ENCODE measurements around the gene PDZK1IP1.

The PDZK1IP1 gene

GRCh38 chr1:47212636-47213229 is 22.9 kb upstream of the PDZK1IP1 start:
- Mint-ChIP-seq H3K27me3 (ENCODE audit: low read depth, poor library complexity) (peaks cover 52% of the 10 kb centered on the region), H3K36me3 (ENCODE audit: low read depth) (no peaks in the 10 kb centered on the region), H3K27ac (no peak overlapping the region), H3K9me3 (no peaks in the 10 kb centered on the region), H3K4me1 (peaks cover 4% of the 10 kb centered on the region), H3K4me3 (no peak overlapping the region)
- TF ChIP-seq, protein P1, sequence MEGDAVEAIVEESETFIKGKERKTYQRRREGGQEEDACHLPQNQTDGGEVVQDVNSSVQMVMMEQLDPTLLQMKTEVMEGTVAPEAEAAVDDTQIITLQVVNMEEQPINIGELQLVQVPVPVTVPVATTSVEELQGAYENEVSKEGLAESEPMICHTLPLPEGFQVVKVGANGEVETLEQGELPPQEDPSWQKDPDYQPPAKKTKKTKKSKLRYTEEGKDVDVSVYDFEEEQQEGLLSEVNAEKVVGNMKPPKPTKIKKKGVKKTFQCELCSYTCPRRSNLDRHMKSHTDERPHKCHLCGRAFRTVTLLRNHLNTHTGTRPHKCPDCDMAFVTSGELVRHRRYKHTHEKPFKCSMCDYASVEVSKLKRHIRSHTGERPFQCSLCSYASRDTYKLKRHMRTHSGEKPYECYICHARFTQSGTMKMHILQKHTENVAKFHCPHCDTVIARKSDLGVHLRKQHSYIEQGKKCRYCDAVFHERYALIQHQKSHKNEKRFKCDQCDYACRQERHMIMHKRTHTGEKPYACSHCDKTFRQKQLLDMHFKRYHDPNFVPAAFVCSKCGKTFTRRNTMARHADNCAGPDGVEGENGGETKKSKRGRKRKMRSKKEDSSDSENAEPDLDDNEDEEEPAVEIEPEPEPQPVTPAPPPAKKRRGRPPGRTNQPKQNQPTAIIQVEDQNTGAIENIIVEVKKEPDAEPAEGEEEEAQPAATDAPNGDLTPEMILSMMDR (IDR thresholded peaks at IDR 0.05): no peak
- no peak for DNase-seq

- no peaks in the 10 kb centered on the region for H3K9me3 Mint-ChIP-seq
- no peak overlapping the region for H3K27ac Mint-ChIP-seq
- peaks cover 55% of the 10 kb centered on the region for H3K27me3 Mint-ChIP-seq (ENCODE audit: low read depth, poor library complexity)
- TF ChIP-seq, protein P1 (IDR thresholded peaks at IDR 0.05): no peak
- peaks cover 4% of the 10 kb centered on the region for H3K4me1 Mint-ChIP-seq
- H3K4me3 Mint-ChIP-seq: no peak overlapping the region
- H3K36me3 Mint-ChIP-seq (ENCODE audit: low read depth): no peaks in the 10 kb centered on the region
- no peak for DNase-seq
Observed at GRCh38 chr1:47211796-47212269, 22.0 kb upstream of the PDZK1IP1 start.

- Mint-ChIP-seq H3K36me3 (ENCODE audit: low read depth) (no peaks in the 10 kb centered on the region), H3K27ac (no peak overlapping the region), H3K27me3 (ENCODE audit: low read depth, poor library complexity) (peaks cover 61% of the 10 kb centered on the region), H3K4me3 (no peak overlapping the region), H3K9me3 (no peaks in the 10 kb centered on the region), H3K4me1 (peaks cover 4% of the 10 kb centered on the region)
- no peak for DNase-seq
- TF ChIP-seq, protein P1 (IDR thresholded peaks at IDR 0.05): no peak
Observed at GRCh38 chr1:47210666-47211065, 20.8 kb upstream of the PDZK1IP1 start.

- Mint-ChIP-seq H3K36me3 (ENCODE audit: low read depth) (no peaks in the 10 kb centered on the region), H3K27me3 (ENCODE audit: low read depth, poor library complexity) (peaks cover 66% of the 10 kb centered on the region), H3K27ac (no peak overlapping the region), H3K4me3 (no peak overlapping the region), H3K9me3 (no peaks in the 10 kb centered on the region), H3K4me1 (peaks cover 4% of the 10 kb centered on the region)
- TF ChIP-seq, protein P1 (IDR thresholded peaks at IDR 0.05): no peak
- no peak for DNase-seq
Observed at GRCh38 chr1:47209725-47210325, 20.0 kb upstream of the PDZK1IP1 start.

DNA sequence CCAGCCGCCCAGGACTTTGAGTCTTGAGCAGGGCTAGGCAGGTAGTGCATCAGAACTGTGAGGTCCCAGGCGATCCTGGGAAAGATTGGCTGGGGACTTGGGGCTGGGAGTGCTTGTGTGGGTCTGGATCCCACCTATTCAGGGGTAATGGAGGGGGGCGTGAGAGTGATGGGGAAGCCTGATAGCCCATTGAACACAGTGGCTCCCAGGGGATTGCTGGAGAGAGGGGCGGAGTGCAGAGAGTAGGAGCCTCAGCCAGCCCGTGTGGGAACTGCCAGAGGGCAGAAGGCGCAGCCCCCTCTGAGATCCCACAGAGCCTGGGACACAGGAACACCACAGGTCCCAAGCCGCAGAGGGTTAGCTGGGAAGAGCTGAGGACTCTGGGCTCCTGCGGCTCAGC is 19.3 kb upstream of the PDZK1IP1 start:
- peaks cover 72% of the 10 kb centered on the region for H3K27me3 Mint-ChIP-seq (ENCODE audit: low read depth, poor library complexity)
- TF ChIP-seq, protein P1 (IDR thresholded peaks at IDR 0.05): no peak
- no peak overlapping the region for H3K4me3 Mint-ChIP-seq
- no peak overlapping the region for H3K27ac Mint-ChIP-seq
- H3K9me3 Mint-ChIP-seq: peaks cover 6% of the 10 kb centered on the region
- DNase-seq: no peak
- H3K36me3 Mint-ChIP-seq (ENCODE audit: low read depth): no peaks in the 10 kb centered on the region
- H3K4me1 Mint-ChIP-seq: peaks cover 4% of the 10 kb centered on the region

- H3K36me3 Mint-ChIP-seq (ENCODE audit: low read depth): no peaks in the 10 kb centered on the region
- H3K27me3 Mint-ChIP-seq (ENCODE audit: low read depth, poor library complexity): peaks cover 78% of the 10 kb centered on the region
- H3K9me3 Mint-ChIP-seq: peaks cover 12% of the 10 kb centered on the region
- H3K27ac Mint-ChIP-seq: no peak overlapping the region
- no peak for DNase-seq
- H3K4me3 Mint-ChIP-seq: no peak overlapping the region
- TF ChIP-seq, protein P1 (IDR thresholded peaks at IDR 0.05): no peak
- H3K4me1 Mint-ChIP-seq: peaks cover 4% of the 10 kb centered on the region
Observed at GRCh38 chr1:47208374-47208850, 18.6 kb upstream of the PDZK1IP1 start.

Data from nephron progenitor cell (in vitro differentiated cells).